ENCODE results near the gene GPR155.
"Not testable (repeated sequence)": the region's sequence is repeated elsewhere in the genome, so short reads cannot be mapped to it uniquely, and the experiment has no call there.

GPR155 gene

GRCh38 chr2:174490051-174490450 lies 3.2 kb upstream of the GPR155 start:
- DNase-seq (ENCODE audit: low spot score) = no peak

DNA sequence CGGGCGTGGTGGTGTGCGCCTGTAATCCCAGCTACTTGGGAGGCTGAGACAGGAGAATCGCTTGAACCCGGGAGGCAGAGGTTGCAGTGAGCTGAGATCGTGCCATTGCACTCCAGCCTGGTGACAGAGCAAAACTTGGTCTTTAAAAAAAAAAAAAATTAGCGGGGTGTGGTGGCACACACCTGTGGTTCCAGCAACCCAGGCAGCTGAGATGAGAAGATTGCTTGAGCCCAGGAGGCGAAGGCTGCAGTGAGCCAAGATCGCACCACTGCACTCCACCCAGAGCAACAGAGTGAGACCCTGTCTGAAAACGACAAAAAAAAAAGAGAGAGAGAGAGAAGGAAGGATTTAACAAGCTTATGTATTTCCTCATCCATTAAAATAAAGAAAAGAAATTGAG lies 2.7 kb upstream of the GPR155 start:
- DNase-seq (ENCODE audit: low spot score) = not testable (repeated sequence)

DNA sequence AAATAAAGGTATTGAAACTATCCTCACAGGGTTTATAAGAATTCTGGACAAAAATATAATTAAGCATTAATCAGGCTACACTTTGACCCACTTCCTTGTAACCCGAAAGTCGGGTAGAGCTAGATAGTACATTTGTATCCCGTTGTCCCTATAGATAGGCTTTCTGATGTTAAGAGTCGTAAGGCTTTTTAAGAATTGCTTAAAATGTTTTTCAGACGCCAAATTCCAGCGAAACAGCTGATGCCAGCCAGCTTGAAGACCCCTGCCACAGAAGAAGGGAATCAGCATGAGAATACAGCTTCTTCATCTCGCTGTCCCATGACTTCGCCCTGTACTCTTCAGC lies 962 bp upstream of the GPR155 start:
- no peak for DNase-seq (ENCODE audit: low spot score)

DNA sequence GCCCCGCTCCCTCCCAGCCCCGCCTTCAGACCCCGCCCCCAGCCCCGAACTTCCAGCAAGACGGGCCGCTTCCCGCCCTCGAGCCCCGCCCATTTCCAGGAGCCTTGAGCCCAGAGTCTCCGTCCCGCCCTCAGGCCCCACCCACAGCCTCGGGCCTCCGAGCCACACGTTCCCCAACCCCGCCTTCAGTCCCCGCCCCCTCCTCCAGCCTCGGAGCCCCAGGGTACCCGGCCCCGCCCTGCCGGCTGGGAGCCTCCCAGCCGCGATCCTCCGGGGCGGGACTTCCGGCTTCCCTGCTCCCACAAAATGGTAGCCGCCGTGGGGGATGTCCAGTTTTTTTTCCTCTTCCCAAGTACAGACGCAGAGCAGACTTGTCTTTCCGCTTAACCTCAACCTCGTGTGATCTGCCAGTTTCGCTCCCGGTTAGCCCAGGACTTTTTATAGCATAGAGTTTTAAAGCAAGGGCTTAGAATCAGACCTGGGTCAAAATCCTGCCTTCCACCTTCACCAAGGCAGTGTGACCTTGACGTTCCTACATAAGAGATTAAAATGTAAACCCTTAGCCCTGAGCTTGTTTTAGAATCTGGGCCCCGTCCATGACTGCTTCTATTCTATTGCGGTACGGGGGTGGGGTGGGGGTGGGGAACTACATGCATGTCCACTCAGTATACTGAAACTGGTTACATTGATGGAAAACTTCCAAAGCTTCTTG lies 435 bp upstream of the GPR155 start:
- peak; percentile 94 for DNase-seq (ENCODE audit: low spot score)

DNA sequence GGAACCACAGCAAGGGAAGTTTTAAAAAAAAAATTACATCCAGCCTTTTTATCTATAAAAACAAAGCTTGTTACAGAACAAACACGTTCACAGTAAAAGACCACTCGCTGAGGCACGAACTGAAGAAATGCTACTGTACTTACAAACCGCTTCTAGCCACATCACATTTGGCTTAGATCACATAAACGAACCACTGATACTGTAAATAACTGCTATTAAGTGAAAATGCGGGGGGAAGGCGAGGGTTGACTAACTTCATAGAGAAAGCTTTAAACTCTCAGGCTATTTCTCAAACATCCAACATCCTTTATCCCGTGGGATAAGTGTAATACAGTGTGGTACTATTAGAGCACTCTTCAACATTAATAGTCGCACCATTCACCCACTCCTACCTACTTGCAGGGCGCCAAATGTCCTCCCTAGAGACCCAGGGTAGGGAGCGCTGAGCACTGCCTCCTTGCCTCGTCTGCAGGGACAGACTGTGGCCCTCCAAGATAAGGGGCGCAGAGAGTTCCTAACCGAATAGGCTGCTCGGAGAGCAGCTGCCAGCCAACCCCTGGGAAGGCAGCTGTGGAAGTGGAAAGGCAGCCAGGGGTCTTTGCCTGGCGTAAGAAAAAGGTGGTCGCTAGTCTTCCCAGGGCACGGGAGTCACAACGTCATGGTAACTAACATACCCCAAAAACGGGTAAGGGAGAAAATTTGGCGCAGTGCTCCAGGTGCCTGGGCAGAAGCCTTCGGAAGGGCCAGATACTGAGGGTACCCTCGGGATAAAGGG lies 854 bp downstream of the GPR155 start:
- peak; percentile 27 for DNase-seq (ENCODE audit: low spot score)

- DNase-seq (ENCODE audit: low spot score) = not testable (repeated sequence)
Observed at GRCh38 chr2:174485045-174485444, 1.8 kb downstream of the GPR155 start.

GRCh38 chr2:174484573-174484972 lies 2.3 kb downstream of the GPR155 start:
- DNase-seq (ENCODE audit: low spot score) = no peak

DNA sequence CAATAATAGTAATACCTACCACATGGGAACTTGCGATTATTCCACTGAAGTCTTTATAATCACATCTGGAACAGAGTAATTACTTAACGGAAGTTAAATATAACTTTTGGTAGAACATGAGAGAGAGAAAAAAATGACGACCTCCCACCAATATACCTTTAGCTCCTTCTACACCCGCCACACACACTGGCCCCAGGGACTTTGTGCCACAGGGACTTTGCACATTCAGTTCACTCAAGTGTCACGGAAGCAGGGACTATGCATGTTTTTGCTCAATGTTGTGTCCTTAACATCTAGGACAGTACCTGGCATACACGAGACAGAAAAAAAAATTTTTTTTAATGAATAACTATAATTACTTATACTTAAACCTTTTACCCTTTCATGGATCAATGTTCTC lies 4.0 kb downstream of the GPR155 start:
- DNase-seq (ENCODE audit: low spot score) = no peak

DNA sequence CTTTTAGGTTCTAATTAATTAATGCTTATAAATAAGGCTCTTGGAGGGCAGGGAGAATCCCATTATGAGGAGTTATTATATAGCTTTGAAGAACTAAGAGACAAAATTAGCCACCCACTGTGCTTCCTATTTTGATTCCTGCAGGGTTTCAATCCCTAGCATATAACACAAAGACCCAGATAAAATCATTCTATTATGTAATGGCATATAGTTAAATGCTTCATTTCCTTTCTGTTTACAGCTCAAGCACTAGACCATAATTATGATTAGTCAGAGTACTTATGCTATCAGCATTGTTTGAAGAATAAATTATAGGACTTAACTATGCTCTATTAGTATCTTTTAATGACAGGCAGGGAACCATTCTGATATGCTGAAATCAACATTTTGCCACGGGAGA lies 9.1 kb downstream of the GPR155 start:
- no peak for DNase-seq (ENCODE audit: low spot score)

DNA sequence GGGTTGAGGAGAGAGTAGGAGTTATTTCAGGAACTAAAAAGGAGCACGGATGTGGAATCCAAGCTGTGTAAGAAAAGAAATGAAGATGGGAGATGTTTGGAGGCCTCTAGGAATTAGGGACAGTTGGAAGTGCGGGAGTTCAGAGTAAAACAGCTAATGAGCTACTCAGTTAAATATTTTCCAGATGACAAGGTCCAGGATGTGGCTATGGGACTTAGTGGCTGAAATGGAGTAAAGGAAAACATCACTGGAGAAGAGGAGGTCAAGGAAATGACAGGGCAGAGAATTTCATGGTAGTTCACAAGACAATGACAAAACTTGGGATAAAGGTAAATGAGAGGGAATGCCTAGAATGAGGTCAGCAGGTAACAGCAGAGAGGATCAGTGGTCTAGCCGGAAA lies 13.0 kb downstream of the GPR155 start:
- no peak for DNase-seq (ENCODE audit: low spot score)

DNA sequence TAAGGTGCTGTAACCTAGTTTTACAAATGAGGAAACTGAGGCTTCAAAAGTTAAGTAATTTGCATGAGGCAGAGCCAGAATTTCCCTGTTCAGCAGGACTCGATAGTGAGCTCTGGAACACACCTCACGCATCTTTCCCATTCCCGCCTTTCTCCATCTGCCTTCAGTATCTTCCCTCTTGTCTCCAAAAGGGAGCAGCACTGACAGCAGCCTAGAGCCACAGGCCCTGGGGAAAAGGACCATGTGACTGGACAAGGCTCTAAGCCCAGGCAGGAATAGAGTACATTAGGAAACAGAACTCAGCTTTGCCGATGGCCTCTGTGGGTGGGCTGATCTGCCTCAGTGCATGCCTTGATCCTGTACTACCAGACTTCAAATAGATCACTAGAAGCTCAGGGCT lies 21.5 kb downstream of the GPR155 start:
- peak; percentile 35 for DNase-seq (ENCODE audit: low spot score)

- DNase-seq (ENCODE audit: low spot score) = no peak
Observed at GRCh38 chr2:174461221-174461620, 25.6 kb downstream of the GPR155 start.

- DNase-seq (ENCODE audit: low spot score) = no peak
Observed at GRCh38 chr2:174454566-174454965, 32.3 kb downstream of the GPR155 start.

DNA sequence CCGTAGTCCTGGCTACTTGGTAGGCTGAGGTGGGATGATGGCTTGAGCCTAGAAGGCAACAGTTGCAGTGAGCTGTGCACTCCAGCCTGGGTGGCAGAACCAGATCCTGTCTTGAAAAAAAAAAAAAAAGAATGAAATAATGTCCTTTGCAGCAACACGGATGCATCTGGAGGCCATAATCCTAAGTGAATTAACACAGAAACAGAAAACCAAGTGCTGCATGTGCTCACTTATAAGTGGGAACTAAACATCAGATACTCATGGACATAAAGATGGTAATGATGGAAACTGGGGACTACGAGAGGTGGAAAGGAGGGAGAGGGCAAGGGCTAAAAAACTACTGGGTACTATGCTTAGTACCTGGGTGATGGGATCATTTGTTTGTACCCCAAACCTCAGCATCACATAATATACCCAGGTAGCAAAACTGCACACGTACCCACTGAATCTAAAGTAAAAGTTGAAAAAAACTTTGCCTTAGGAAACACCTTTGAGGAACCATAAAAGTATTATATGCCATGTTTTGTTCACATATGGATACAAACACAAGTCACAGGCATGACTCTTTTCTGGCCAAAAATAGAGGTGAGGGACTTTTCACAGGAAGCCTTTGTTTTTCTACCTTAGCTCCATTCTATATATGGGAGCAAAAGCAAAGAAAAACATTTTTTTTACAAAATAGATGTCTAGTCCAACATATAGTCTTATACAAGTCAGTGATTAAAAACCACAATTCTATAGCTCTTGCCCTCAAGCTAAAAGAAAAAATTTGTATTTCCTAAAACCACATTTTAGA lies 36.6 kb downstream of the GPR155 start:
- DNase-seq (ENCODE audit: low spot score) = no peak

DNA sequence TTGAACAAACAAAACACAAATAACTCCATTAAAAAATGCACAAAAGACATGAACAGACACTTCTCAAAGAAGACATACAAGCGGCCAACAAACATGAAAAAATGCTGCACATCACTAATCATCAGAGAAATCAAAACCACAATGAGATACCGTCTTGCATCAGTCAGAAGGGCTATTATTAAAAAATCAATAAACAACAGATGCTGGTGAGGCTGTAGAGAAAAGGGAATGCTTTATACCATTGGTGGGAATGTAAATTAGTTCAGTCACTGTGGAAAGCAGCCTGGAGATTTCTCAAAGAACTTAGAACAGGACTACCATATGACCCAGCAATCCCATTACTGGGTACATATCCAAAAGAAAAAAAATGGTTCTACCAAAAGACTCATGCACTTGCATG lies 37.8 kb downstream of the GPR155 start:
- no peak for DNase-seq (ENCODE audit: low spot score)

- DNase-seq (ENCODE audit: low spot score) = no peak
Observed at GRCh38 chr2:174446531-174446930, 40.3 kb downstream of the GPR155 start.

- no peak for DNase-seq (ENCODE audit: low spot score)
Observed at GRCh38 chr2:174445248-174445647, 41.6 kb downstream of the GPR155 start.

DNA sequence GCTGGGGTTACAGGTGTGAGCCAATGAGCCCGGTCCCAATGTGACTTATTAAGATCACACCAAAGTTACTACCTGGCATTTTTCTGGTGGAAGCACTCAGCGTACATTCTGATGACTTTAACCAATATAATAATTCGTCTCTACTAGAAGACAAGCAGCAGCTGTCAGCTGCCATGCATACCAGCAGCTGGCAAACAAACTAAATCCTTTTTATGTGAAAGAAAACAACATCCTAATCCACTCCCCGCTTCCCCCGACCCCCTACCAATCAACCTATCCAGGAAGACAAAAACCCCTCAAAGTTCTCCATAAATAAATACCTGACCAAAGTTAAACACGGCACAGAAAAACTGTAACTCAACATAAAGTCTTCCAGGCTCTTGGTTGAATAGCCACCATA lies 42.1 kb downstream of the GPR155 start:
- DNase-seq (ENCODE audit: low spot score) = no peak

DNA sequence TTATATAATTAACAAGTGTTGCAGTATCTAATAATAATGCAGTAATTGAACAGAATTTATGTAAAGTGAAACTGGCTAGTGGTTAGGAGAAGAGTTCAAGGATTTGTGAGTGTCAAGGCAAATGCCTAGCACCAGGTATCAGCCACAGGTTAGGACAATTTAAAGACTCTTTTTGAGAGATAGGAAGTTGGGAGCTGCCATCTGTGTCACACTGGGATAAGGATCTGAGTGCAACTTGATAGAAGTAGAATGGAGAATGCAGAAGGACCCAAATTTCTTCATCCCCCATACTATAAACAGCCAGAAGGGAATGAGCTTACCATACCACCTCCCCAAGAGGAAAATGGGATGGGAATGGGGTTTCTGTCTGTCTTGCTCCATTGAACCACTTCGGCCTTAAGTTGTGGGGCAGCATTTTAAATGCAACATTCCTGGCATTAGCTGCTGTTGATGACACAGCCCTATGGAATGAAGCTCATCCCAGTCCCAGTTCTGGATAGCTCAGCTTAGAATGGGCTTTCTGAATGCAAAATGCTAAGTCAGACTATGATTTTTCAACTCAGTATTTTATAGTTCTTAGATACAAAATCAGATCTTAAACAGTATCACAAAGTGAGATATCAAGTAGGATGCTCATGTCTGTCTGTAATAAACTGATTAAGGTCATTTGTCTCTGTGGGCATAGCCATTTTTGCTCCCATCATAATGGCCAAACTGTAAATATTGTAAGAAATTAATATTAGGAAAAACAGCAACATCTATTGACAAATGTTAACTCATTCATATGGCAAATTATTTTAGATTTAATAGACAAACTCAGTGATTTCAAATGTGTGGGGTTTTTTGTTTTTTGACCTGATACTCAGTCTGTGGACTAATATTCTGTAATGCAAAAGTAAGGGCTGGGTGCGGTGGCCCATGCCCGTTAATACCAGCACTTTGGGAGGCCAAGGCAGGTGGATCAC lies 44.0 kb downstream of the GPR155 start:
- no peak for DNase-seq (ENCODE audit: low spot score)

GRCh38 chr2:174439950-174440349 lies 46.9 kb downstream of the GPR155 start:
- no peak for DNase-seq (ENCODE audit: low spot score)

- no peak for DNase-seq (ENCODE audit: low spot score)
Observed at GRCh38 chr2:174439323-174439722, 47.5 kb downstream of the GPR155 start.
